ENCODE data around the gene PLTP. TPM values are rescaled to one million over a fixed set of nuclear protein-coding genes. Genes with fewer than 3 reads are reported as not detected.
"Not testable (repeated sequence)": the region's sequence is repeated elsewhere in the genome, so short reads cannot be mapped to it uniquely, and the experiment has no call there.

Gene PLTP
- total RNA-seq, 1 donor from 2014 or later, result 38.5 TPM

DNA sequence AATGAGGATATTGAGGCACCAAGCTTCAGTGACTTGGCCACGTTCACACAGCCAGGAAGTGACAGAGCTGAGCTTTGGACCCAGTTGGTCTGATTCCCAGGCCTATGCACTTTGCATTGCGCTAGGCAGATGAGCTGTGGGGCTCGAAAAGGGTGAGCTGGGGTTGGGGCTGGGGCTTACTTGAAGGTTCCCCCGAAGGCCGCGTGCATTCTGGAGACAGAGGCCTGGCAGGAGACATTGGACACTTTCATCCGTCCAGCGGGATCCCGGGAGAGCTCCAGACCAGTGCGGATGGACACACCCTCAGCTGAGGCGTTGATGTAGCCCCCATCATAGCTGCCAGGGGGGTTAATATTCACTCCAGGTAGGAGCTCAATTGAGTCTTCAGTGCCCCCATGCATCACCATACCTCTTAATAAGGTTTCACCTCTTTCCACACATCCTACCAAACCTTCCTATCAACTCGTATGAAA, 2.6 kb downstream of the PLTP start:
- H3K4me3 ChIP-seq (ENCODE audit: low read depth, low read length), result no peak overlapping the region
- TF ChIP-seq, protein P1, sequence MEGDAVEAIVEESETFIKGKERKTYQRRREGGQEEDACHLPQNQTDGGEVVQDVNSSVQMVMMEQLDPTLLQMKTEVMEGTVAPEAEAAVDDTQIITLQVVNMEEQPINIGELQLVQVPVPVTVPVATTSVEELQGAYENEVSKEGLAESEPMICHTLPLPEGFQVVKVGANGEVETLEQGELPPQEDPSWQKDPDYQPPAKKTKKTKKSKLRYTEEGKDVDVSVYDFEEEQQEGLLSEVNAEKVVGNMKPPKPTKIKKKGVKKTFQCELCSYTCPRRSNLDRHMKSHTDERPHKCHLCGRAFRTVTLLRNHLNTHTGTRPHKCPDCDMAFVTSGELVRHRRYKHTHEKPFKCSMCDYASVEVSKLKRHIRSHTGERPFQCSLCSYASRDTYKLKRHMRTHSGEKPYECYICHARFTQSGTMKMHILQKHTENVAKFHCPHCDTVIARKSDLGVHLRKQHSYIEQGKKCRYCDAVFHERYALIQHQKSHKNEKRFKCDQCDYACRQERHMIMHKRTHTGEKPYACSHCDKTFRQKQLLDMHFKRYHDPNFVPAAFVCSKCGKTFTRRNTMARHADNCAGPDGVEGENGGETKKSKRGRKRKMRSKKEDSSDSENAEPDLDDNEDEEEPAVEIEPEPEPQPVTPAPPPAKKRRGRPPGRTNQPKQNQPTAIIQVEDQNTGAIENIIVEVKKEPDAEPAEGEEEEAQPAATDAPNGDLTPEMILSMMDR (conservative IDR thresholded peaks at IDR 0.05; ENCODE audit: low read depth, low read length), result no peak
- no peak for DNase-seq (ENCODE audit: low read depth)

DNA sequence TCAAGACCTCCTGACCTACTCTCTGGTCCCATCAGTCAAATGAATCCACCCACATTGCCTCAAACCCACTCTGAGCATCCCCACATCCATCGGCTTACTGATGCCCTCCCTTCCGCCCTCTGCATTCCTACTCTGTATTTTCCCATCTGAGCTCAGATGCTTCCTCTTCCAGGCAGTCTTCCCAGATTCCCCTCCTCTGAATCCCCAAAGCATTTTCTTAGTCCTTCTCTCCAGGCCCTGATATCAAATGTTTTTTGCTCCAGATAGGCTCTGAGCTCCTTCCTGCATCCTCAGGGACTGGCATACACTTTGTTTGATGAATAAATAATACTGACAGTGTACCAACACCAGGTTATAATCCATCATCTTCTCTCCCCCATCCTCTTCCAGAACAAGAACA, 3.9 kb downstream of the PLTP start:
- no peak for DNase-seq (ENCODE audit: low read depth)
- TF ChIP-seq, protein P1 (conservative IDR thresholded peaks at IDR 0.05; ENCODE audit: low read depth, low read length), result no peak
- no peak overlapping the region for H3K4me3 ChIP-seq (ENCODE audit: low read depth, low read length)

DNA sequence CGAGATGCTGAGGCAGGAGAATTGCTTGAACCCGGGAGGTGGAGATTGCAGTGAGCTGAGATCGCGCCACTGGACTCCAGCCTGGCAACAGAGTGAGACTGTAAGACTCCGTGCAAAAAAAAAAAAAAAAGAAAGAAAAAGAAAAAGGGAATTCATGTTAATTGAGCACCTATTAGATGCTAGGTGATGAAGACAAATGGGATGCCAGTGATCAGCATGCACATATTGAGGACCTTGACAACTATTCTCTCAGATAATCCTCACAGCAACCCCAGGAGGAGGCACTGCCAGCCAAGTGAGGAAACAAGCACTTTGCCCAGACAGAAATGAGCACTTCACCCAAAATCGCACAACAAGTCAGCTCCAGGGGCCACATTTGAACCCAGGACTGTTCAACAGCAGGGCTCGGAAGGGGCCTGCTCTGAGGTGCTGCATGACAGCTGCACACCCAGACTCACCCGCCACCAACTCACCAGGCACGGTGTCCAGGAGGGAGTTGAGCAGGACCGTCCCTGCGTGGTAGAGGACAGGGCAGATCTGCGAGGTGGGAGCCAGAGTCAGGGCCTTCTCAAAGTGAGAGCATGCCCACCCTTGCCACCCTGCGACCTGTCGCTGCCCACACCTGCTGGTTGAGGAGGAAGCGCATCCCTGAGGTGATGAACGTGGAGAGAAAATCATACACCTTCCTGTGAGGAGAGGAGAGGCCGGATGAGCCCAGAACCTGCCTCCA, 4.6 kb downstream of the PLTP start:
- H3K4me3 ChIP-seq (ENCODE audit: low read depth, low read length), result no peak overlapping the region
- TF ChIP-seq, protein P1 (conservative IDR thresholded peaks at IDR 0.05; ENCODE audit: low read depth, low read length), result no peak
- no peak for DNase-seq (ENCODE audit: low read depth)

DNA sequence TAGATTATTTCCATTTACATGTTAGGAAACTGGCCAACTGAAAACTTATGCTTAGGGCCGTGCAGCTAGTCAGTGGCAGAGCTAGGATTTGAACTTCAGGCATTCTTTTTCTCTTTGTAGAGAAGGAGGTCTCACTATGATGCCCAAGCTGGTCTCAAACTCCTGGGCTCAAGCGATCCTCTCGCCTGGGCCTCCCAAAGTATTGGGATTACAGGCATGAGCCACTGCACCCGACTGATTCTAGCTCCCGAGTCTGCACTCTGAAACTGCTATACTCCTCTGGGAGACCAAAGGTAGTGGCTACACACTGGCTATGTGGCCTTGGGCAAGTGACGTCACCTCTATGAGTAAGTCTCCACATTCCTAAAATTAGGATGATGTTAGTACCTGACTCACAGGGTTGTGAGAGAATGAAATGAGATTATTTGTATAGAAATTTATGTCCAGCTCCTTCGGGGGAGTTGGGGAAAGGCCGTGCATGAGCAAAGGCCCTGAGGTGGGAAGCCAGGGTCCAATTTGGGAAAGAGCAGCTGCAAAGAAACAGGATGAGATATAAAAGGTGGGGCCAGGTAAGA, 6.4 kb downstream of the PLTP start:
- no peak overlapping the region for H3K4me3 ChIP-seq (ENCODE audit: low read depth, low read length)
- no peak for DNase-seq (ENCODE audit: low read depth)
- TF ChIP-seq, protein P1 (conservative IDR thresholded peaks at IDR 0.05; ENCODE audit: low read depth, low read length), result no peak

GRCh38 chr20:45904583-45905504, 7.1 kb downstream of the PLTP start:
- no peak for DNase-seq (ENCODE audit: low read depth)
- no peak overlapping the region for H3K4me3 ChIP-seq (ENCODE audit: low read depth, low read length)
- TF ChIP-seq, protein P1 (conservative IDR thresholded peaks at IDR 0.05; ENCODE audit: low read depth, low read length), result no peak

DNA sequence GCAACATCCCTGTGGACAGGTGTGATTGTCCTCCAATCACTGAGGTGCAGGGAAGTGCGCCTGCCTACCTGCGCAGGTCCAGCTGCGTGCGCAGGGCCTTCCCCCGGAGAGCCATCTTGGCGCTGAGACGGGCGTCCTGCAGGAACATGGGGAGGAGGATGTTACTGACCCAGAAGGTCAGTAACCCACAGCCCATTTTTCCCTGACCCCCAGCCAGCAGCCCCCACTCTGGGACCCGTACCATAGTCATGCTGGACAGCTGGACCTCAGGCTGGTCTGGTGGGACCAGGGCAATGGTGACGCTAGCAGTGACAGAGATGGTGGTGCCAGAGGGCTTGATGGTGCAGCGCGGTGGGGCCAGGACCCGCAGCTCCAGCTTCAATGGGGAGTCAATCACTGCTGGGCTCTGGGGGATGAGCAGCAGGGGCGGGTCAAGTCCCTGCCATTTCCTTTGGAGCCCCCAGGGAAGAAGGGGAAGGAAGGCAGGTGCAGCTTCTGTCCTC, 9.7 kb downstream of the PLTP start:
- DNase-seq (ENCODE audit: low read depth), result no peak
- H3K4me3 ChIP-seq (ENCODE audit: low read depth, low read length), result no peak overlapping the region
- TF ChIP-seq, protein P1 (conservative IDR thresholded peaks at IDR 0.05; ENCODE audit: low read depth, low read length), result no peak

DNA sequence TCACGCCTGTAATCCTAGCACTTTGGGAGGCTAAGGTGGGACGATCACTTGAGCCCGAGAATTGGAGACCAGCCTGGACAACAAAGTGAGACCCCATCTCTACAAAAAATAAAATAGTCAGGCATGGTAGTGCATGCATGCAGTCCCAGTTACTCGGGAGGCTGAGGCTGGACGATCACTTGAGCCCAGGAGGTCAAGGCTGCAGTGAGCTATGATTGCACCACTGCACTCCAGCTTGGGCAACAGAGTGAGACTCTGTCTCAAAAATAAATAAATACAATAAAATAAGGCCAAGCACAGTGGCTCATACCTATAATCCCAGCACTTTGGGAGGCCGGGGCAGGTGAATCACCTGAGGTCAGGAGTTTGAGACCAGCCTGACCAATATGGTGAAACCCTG, 10.6 kb downstream of the PLTP start:
- not testable (repeated sequence) for DNase-seq (ENCODE audit: low read depth); H3K4me3 ChIP-seq (ENCODE audit: low read depth, low read length)
